ENCODE data around the gene MMP3. TPM values are rescaled to one million over a fixed set of nuclear protein-coding genes. Genes with fewer than 3 reads are reported as not detected.

The MMP3 gene
- total and polyA plus RNA-seq, 9 of the 15 experiments (the other 6 are each of a cell fraction or from before 2014, with no cell fraction given) = not detected

DNA sequence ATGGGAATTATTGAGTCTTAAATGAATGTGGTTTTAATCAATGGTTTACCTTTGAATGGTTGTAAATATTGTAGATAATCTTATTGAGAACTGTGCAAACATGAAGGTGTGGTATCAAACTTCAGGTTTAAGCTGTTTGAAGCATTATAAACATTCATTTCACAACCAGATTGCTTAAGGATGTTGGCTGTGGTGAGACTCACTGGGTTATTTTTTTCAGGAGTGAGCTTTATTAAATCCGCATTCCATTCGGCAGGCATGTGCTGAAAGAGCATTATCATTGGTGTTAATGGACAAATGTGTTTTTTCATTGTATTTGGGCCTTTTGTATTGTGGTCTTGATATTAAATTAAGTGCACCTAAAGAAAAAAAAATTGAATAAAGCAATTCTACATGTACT is 9.7 kb downstream of the MMP3 start (continued):
- TF ChIP-seq NR2F6 (CRISPR knock-in tag; IDR thresholded peaks at IDR 0.05) = no peak
- TF ChIP-seq, protein P1, sequence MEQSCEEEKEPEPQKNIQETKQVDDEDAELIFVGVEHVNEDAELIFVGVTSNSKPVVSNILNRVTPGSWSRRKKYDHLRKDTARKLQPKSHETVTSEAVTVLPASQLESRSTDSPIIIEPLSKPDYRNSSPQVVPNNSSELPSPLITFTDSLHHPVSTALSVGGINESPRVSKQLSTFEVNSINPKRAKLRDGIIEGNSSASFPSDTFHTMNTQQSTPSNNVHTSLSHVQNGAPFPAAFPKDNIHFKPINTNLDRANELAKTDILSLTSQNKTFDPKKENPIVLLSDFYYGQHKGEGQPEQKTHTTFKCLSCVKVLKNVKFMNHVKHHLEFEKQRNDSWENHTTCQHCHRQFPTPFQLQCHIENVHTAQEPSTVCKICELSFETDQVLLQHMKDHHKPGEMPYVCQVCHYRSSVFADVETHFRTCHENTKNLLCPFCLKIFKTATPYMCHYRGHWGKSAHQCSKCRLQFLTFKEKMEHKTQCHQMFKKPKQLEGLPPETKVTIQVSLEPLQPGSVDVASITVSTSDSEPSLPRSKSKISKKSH (CRISPR knock-in tag; IDR thresholded peaks at IDR 0.05) = no peak
- no peak for TF ChIP-seq MYC (IDR thresholded peaks at IDR 0.05; ENCODE audit: low read depth, low read length)
- TF ChIP-seq MYC (CRISPR knock-in tag; IDR thresholded peaks at IDR 0.05; ENCODE audit: borderline replicate concordance, low read depth) = no peak
- no peak for TF ChIP-seq RAD51 (IDR thresholded peaks at IDR 0.05; ENCODE audit: borderline replicate concordance, low read depth)
- TF ChIP-seq RBFOX2 (IDR thresholded peaks at IDR 0.05; ENCODE audit: low read depth, low read length) = no peak
- TF ChIP-seq NR3C1 (CRISPR knock-in tag; IDR thresholded peaks at IDR 0.05) = no peak
- no peak for TF ChIP-seq SREBF2 (CRISPR knock-in tag; IDR thresholded peaks at IDR 0.05)
- TF ChIP-seq BRCA1 (IDR thresholded peaks at IDR 0.05) = no peak
- no peak for TF ChIP-seq BRCA1 (CRISPR knock-in tag; IDR thresholded peaks at IDR 0.05)
- no peak for TF ChIP-seq TCFL5 (CRISPR knock-in tag; conservative IDR thresholded peaks at IDR 0.05)
- TF ChIP-seq ARID3A (IDR thresholded peaks at IDR 0.05; ENCODE audit: borderline replicate concordance, low read depth, low read length) = no peak
- TF ChIP-seq, protein P2, sequence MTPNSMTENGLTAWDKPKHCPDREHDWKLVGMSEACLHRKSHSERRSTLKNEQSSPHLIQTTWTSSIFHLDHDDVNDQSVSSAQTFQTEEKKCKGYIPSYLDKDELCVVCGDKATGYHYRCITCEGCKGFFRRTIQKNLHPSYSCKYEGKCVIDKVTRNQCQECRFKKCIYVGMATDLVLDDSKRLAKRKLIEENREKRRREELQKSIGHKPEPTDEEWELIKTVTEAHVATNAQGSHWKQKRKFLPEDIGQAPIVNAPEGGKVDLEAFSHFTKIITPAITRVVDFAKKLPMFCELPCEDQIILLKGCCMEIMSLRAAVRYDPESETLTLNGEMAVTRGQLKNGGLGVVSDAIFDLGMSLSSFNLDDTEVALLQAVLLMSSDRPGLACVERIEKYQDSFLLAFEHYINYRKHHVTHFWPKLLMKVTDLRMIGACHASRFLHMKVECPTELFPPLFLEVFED (CRISPR knock-in tag; conservative IDR thresholded peaks at IDR 0.05) = no peak
- TF ChIP-seq, protein P3, sequence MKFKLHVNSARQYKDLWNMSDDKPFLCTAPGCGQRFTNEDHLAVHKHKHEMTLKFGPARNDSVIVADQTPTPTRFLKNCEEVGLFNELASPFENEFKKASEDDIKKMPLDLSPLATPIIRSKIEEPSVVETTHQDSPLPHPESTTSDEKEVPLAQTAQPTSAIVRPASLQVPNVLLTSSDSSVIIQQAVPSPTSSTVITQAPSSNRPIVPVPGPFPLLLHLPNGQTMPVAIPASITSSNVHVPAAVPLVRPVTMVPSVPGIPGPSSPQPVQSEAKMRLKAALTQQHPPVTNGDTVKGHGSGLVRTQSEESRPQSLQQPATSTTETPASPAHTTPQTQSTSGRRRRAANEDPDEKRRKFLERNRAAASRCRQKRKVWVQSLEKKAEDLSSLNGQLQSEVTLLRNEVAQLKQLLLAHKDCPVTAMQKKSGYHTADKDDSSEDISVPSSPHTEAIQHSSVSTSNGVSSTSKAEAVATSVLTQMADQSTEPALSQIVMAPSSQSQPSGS (CRISPR knock-in tag; IDR thresholded peaks at IDR 0.05) = no peak
- no peak for TF ChIP-seq ZNF609 (CRISPR knock-in tag; IDR thresholded peaks at IDR 0.05; ENCODE audit: borderline replicate concordance)
- TF ChIP-seq CHCHD3 (CRISPR knock-in tag; IDR thresholded peaks at IDR 0.05) = no peak
- TF ChIP-seq NFE2 (IDR thresholded peaks at IDR 0.05; ENCODE audit: low read depth) = no peak
